HG03520 (cell line): ENCODE measurements around the gene PTGDS.

Experiments
- ATAC-seq: cut with Tn5 transposase; IDR thresholded peaks from one replicate; pipeline ENCODE4 v1.9.1; 2021; ENCODE audit warnings: mild to moderate bottlenecking, moderate library complexity; ENCODE audit not compliant: unreplicated experiment

Gene PTGDS

GRCh38 chr9:136957461-136957860 lies 19.8 kb upstream of the PTGDS start:
- ATAC-seq: no peak

DNA sequence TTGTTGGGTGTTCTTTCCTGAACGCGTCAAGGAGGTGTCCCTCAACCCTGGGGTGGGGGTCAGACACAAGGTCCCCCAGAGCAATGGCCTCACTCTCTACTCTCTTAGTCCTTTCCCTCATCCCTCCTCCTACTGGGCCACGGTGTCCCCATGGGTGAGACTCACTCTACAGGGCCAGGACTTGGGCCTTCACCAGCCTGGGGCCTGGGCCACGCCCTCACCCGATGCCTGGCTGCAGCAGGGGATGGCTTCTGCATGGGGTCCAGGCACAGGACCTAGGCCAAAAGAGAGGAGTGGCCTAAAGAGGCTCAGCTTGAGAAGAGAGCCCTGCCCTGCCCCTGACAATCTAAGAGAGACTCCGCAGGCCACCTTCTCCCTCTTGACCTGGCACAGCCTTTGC lies 19.4 kb upstream of the PTGDS start:
- no peak for ATAC-seq

- ATAC-seq: no peak
Measured at GRCh38 chr9:136958473-136958872, 18.8 kb upstream of the PTGDS start.

DNA sequence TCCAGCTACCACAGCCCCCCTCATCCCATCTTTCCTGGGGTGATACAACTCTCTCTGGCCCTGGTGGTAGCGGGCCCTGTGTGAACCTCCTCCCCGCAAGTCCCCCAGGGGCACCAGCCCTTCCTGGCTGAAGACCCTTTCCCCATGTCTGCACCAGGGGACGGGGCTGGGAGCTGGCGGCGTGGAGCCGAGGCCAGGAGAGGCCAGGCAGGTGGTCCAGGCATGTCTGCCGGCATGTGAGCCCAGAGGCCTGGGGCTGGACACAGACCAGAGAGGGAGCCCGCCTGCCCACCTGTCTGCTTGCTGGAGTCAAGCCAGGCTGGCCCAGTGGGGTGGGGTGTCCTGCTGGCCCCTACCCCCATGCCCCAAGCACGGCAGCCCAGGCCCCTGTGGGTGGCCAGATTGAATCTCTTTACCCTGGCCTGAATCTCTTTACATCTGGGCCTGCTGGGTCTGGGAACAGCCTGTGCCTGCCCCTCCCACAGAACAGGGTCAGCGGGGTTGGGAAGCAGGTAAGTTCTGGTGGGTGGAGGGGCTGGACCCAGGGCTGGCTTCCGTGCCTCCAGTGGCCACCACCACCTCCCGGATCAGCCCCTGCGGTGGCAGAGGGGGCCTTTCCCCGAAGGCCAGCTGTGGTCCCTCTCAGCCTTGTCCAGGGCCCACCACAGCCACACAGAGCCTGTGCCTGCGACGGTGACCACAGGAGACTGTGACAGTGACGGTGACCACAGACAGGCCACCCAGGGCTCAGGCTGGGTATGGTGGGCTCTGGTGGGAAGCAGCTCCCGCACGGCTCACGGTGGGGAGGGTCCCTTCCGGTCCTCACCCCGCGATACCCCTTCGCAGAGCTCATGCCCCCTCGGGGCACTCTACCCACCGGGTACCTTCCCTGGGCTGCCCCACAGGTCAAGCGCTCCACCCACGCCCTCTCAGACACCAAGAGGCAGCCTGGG lies 18.1 kb upstream of the PTGDS start:
- no peak for ATAC-seq

GRCh38 chr9:136960212-136960937 lies 16.9 kb upstream of the PTGDS start:
- ATAC-seq: no peak

GRCh38 chr9:136960938-136961275 lies 16.4 kb upstream of the PTGDS start:
- no peak for ATAC-seq

- ATAC-seq: no peak
Measured at GRCh38 chr9:136961279-136962065, 15.8 kb upstream of the PTGDS start.

GRCh38 chr9:136962163-136962562 lies 15.1 kb upstream of the PTGDS start:
- ATAC-seq: no peak

DNA sequence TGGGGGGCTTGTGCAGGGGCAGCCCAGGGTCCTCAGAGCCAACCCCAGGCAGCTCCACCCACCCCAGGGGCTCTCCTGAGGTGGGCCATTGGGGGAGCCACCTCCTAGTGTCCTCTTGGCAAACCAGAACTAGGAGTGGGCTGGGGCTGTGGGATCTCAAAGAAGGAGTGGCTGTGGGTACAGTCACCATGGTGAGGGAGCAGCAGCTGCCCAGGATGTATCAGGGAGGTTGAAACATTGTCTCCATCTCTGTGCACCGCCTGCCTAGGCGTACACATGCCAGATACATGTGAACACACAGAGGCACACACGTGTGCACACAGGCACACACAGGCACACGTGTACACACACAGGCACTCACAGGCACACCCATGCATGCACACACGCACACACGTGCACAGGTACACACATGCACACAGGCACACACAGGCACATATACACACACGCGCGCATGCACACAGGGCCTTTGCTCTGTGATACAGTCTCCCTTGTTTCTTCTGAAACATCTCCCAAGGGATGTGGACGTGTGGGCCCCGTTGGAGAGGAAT lies 14.5 kb upstream of the PTGDS start:
- no peak for ATAC-seq

DNA sequence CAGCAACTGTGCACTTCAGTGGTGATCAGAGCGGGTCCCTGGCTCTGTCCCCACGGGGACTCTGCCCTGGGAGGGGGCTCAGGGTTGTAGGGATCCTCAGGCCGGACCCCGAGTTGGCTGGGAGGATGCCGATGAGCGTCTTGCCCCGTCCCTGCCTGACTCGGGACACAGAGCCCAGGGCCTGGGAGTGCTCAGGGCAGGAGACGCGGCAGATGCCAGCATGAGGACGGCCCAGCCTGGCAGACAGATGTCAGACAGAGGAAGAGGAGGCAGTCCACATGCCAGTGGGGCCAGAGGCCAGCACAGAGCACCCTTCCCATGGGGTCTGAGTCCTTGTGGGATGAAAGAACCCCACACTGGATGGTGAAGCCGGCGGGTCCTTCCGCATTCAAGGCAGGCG lies 14.0 kb upstream of the PTGDS start:
- no peak for ATAC-seq

DNA sequence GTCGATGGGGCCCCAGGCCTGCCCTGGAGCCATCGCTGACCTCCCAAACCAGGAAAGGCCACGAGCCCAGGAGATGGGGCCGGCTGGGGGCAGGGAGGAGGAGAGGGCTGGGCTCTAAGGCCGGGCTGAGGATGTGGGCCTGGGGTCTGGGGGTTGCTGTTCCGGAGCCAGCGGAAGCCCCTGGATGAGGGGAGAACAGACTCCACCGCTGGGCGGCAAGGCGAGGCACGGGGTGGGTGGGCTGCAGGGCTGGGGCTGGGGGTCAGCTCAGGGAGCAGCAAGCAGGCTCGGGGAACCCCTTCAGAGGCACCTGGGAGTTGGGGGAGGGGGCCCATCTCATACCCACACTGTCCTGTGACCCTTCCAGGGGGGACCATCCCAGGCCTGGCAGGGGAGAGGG lies 13.6 kb upstream of the PTGDS start:
- ATAC-seq: no peak

- ATAC-seq: no peak
Measured at GRCh38 chr9:136964171-136964689, 13.1 kb upstream of the PTGDS start.

GRCh38 chr9:136964833-136965422 lies 12.4 kb upstream of the PTGDS start:
- no peak for ATAC-seq

GRCh38 chr9:136965771-136966484 lies 11.4 kb upstream of the PTGDS start:
- ATAC-seq: no peak

DNA sequence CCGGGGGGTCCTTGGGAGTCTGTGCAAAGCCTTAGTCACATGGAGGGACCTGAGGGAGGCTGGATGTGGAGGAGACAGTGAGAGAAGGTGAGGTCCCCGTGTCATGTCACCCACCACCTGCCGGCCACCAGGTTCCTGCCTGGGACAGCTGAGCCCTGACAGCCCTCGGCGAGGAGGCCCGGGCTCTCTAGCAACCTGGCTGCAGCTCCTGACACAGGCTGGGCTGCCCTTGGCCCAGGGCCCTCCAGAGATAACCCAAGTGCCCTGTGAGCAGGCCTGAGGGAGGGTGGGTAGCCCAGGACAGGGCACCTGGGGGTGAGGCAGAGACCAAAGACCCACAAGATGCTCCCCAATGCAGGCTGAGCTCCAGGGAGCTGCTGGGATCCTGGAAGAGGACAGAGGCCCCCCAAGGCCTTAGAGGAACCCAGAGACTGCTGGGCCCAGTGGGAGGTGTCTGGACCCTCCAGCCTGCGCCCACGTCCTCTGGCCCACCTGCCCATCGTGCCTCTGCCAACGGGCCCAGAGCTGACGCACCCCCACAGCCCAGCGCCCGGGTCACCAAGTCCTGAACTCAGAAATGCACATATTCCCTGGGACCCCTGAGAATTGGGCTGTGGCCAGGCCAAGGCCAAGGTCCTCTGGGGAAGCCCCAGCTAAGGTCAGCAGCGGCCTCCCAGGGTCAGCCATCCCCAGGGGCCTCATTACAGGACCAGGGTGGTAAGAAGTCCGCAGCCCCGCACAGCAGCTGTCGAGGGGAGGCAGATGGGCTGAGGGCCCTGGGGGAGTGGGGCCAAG lies 8.8 kb upstream of the PTGDS start:
- no peak for ATAC-seq

DNA sequence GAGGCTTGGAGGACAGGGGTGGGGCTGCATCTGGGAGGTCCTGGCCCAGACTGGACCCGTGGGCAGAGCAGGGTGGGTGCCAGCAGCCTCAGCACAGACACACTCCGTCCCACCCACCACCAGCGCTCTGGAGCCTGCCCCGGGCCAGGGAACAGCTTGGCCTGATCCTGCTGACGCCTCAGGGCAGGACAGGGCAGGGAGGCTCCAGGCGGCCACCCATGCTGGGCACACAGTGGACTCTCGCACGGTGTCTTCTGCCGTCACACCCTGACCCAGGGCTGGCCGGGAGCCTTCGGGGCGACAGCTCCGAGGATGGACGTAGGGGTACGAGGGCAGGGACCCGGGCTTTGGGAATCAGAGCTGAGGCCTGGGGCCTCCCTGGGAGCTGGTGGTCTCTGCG lies 8.2 kb upstream of the PTGDS start:
- ATAC-seq: no peak

DNA sequence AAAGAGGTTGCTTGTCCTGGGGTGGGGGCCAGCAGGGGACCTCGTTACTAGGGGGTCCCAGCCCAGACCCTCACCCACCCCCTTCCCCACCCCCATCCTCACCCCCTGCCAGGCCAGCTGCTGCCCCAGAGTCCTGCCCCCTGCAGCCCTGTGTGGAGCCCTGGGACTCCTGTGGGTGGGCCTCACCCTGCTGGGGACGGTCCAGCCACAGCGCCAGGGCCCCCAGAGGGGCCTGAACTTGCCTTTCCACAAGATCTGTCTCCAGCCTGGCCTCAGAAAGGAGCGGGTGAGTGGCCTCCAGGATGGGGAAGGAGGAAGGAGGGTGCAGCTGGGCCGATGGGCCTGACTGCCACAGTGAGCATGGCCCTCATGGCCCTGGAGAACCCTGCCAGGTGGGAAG lies 7.5 kb upstream of the PTGDS start:
- no peak for ATAC-seq

- ATAC-seq: no peak
Measured at GRCh38 chr9:136970361-136970760, 6.9 kb upstream of the PTGDS start.

DNA sequence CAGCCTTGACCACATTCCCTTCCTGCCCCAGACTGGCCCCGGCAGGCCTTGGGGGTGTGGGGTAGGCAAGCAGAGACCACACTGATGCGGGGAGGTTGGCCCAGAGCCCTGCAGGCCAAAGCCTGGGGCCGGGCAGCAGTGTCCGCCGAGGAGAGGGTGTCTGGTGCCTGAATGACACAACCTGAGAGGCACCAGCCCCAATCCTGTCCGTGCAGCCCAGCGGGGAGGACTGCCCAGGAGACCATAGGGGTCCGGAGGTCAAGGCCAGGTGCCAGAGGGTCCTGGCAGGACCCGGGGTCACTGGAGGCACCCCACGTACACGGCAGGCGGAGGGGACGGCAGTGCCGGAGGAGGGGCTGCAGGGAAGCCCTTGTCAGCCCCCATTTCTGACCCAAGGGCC lies 5.6 kb upstream of the PTGDS start:
- ATAC-seq: no peak
